ENCODE measurements around the gene TSPO2.

Gene TSPO2

GRCh38 chr6:41046084-41046483 is 3.8 kb downstream of the TSPO2 start:
- no peaks in the 10 kb centered on the region for H3K36me3 ChIP-seq (replicated peaks in 1 of 2; ENCODE audit: control insufficient read depth in 2 of 2, insufficient read depth in 2 of 2, low read length in 2 of 2)
- H3K23ac ChIP-seq (ENCODE audit: low read depth, low read length, poor library complexity): no peak overlapping the region
- H3K79me1 ChIP-seq (ENCODE audit: low read depth, low read length): no peaks in the 10 kb centered on the region
- H3K27ac ChIP-seq (replicated peaks; ENCODE audit: low read length): no peak overlapping the region
- H4K91ac ChIP-seq (ENCODE audit: low read depth, low read length, poor library complexity): no peak overlapping the region
- H2BK15ac ChIP-seq (ENCODE audit: low read length): no peak overlapping the region
- no peak overlapping the region for H3K4ac ChIP-seq (ENCODE audit: low read length)
- H4K8ac ChIP-seq (ENCODE audit: low read depth, low read length): no peak overlapping the region
- H3K14ac ChIP-seq (ENCODE audit: low read length): no peak overlapping the region
- no peak for DNase-seq (ENCODE audit: low spot score)
- no peak overlapping the region for H2AK5ac ChIP-seq (ENCODE audit: low read depth, low read length)
- H3K9ac ChIP-seq (ENCODE audit: low read depth, low read length, poor library complexity): no peak overlapping the region
- no peak overlapping the region for H3K4me3 ChIP-seq (ENCODE audit: low read length in 2 of 2)
- no peak overlapping the region for H2BK5ac ChIP-seq (ENCODE audit: low read length)
- H2BK120ac ChIP-seq (ENCODE audit: low read depth, low read length): no peak overlapping the region
- H3K27me3 ChIP-seq (ENCODE audit: control insufficient read depth in 3 of 3, insufficient read depth in 3 of 3, low read depth in 1 of 3, low read length in 3 of 3): no peaks in the 10 kb centered on the region
- no peak overlapping the region for H3K4me2 ChIP-seq (ENCODE audit: insufficient read depth, low read length, poor library complexity, severe bottlenecking)
- H3K4me1 ChIP-seq (ENCODE audit: control insufficient read depth in 2 of 2, insufficient read depth in 1 of 2, low read depth in 1 of 2, low read length in 2 of 2): peaks cover 0 to 2% of the 10 kb centered on the region in 2 donors
- no peak overlapping the region for H3K18ac ChIP-seq (ENCODE audit: low read length)
- H2BK12ac ChIP-seq (ENCODE audit: low read length): no peak overlapping the region
- no peaks in the 10 kb centered on the region for H3K9me3 ChIP-seq (replicated peaks in 1 of 2; ENCODE audit: control insufficient read depth in 2 of 2, insufficient read depth in 1 of 2, low read depth in 1 of 2, low read length in 2 of 2)
- no CpG with 5 or more reads among the region's 1 CpG for WGBS, 2 donors (ENCODE audit: extremely low coverage in 2 of 2, insufficient read length in 2 of 2, insufficient replicate concordance in 1 of 2)
- H2AFZ ChIP-seq (ENCODE audit: low read length): no peak overlapping the region

- no peak overlapping the region for H2BK5ac ChIP-seq (ENCODE audit: low read length)
- H2BK12ac ChIP-seq (ENCODE audit: low read length): no peak overlapping the region
- H2AK5ac ChIP-seq (ENCODE audit: low read depth, low read length): no peak overlapping the region
- H3K18ac ChIP-seq (ENCODE audit: low read length): no peak overlapping the region
- H4K8ac ChIP-seq (ENCODE audit: low read depth, low read length): no peak overlapping the region
- H2AFZ ChIP-seq (ENCODE audit: low read length): no peak overlapping the region
- no peak overlapping the region for H3K23ac ChIP-seq (ENCODE audit: low read depth, low read length, poor library complexity)
- peaks cover 2 to 4% of the 10 kb centered on the region in 2 donors for H3K4me1 ChIP-seq (ENCODE audit: control insufficient read depth in 2 of 2, insufficient read depth in 1 of 2, low read depth in 1 of 2, low read length in 2 of 2)
- H3K9me3 ChIP-seq (replicated peaks in 1 of 2; ENCODE audit: control insufficient read depth in 2 of 2, insufficient read depth in 1 of 2, low read depth in 1 of 2, low read length in 2 of 2): no peaks in the 10 kb centered on the region
- no peak overlapping the region for H2BK120ac ChIP-seq (ENCODE audit: low read depth, low read length)
- H3K36me3 ChIP-seq (replicated peaks in 1 of 2; ENCODE audit: control insufficient read depth in 2 of 2, insufficient read depth in 2 of 2, low read length in 2 of 2): no peaks in the 10 kb centered on the region
- H3K79me1 ChIP-seq (ENCODE audit: low read depth, low read length): no peaks in the 10 kb centered on the region
- H3K9ac ChIP-seq (ENCODE audit: low read depth, low read length, poor library complexity): no peak overlapping the region
- no peak for DNase-seq (ENCODE audit: low spot score)
- no peaks in the 10 kb centered on the region for H3K27me3 ChIP-seq (ENCODE audit: control insufficient read depth in 3 of 3, insufficient read depth in 3 of 3, low read depth in 1 of 3, low read length in 3 of 3)
- no peak overlapping the region for H3K4me2 ChIP-seq (ENCODE audit: insufficient read depth, low read length, poor library complexity, severe bottlenecking)
- no peak overlapping the region for H3K14ac ChIP-seq (ENCODE audit: low read length)
- H2BK15ac ChIP-seq (ENCODE audit: low read length): no peak overlapping the region
- no CpG with 5 or more reads among the region's 2 CpGs for WGBS, 2 donors (ENCODE audit: extremely low coverage in 2 of 2, insufficient read length in 2 of 2, insufficient replicate concordance in 1 of 2)
- H3K4me3 ChIP-seq (ENCODE audit: low read length in 2 of 2): no peak overlapping the region
- H3K27ac ChIP-seq (replicated peaks; ENCODE audit: low read length): no peak overlapping the region
- no peak overlapping the region for H3K4ac ChIP-seq (ENCODE audit: low read length)
- no peak overlapping the region for H4K91ac ChIP-seq (ENCODE audit: low read depth, low read length, poor library complexity)
Observed at GRCh38 chr6:41047306-41047705, 5.0 kb downstream of the TSPO2 start.

- no peak overlapping the region for H2AFZ ChIP-seq (ENCODE audit: low read length)
- WGBS, 2 donors (ENCODE audit: extremely low coverage in 2 of 2, insufficient read length in 2 of 2, insufficient replicate concordance in 1 of 2): no CpG with 5 or more reads among the region's 9 CpGs
Observed at GRCh38 chr6:41047745-41048732, 5.8 kb downstream of the TSPO2 start.

GRCh38 chr6:41049521-41049920 is 7.3 kb downstream of the TSPO2 start:
- no peak overlapping the region for H3K4ac ChIP-seq (ENCODE audit: low read length)
- no peak overlapping the region for H4K8ac ChIP-seq (ENCODE audit: low read depth, low read length)
- DNase-seq (ENCODE audit: low spot score): no peak
- H2BK5ac ChIP-seq (ENCODE audit: low read length): no peak overlapping the region
- H3K23ac ChIP-seq (ENCODE audit: low read depth, low read length, poor library complexity): no peak overlapping the region
- H3K9ac ChIP-seq (ENCODE audit: low read depth, low read length, poor library complexity): no peak overlapping the region
- H2AFZ ChIP-seq (ENCODE audit: low read length): no peak overlapping the region
- no peaks in the 10 kb centered on the region for H3K79me1 ChIP-seq (ENCODE audit: low read depth, low read length)
- H3K18ac ChIP-seq (ENCODE audit: low read length): no peak overlapping the region
- no CpG with 5 or more reads among the region's 1 CpG for WGBS, 2 donors (ENCODE audit: extremely low coverage in 2 of 2, insufficient read length in 2 of 2, insufficient replicate concordance in 1 of 2)
- peaks cover 4 to 5% of the 10 kb centered on the region in 2 donors for H3K4me1 ChIP-seq (ENCODE audit: control insufficient read depth in 2 of 2, insufficient read depth in 1 of 2, low read depth in 1 of 2, low read length in 2 of 2)
- no peak overlapping the region for H3K27ac ChIP-seq (replicated peaks; ENCODE audit: low read length)
- no peak overlapping the region for H2BK120ac ChIP-seq (ENCODE audit: low read depth, low read length)
- H2BK15ac ChIP-seq (ENCODE audit: low read length): no peak overlapping the region
- H2AK5ac ChIP-seq (ENCODE audit: low read depth, low read length): no peak overlapping the region
- no peak overlapping the region for H2BK12ac ChIP-seq (ENCODE audit: low read length)
- H3K9me3 ChIP-seq (replicated peaks in 1 of 2; ENCODE audit: control insufficient read depth in 2 of 2, insufficient read depth in 1 of 2, low read depth in 1 of 2, low read length in 2 of 2): no peaks in the 10 kb centered on the region
- H3K4me3 ChIP-seq (ENCODE audit: low read length in 2 of 2): no peak overlapping the region
- no peak overlapping the region for H3K4me2 ChIP-seq (ENCODE audit: insufficient read depth, low read length, poor library complexity, severe bottlenecking)
- H4K91ac ChIP-seq (ENCODE audit: low read depth, low read length, poor library complexity): no peak overlapping the region
- no peaks in the 10 kb centered on the region for H3K36me3 ChIP-seq (replicated peaks in 1 of 2; ENCODE audit: control insufficient read depth in 2 of 2, insufficient read depth in 2 of 2, low read length in 2 of 2)
- H3K14ac ChIP-seq (ENCODE audit: low read length): no peak overlapping the region
- H3K27me3 ChIP-seq (ENCODE audit: control insufficient read depth in 3 of 3, insufficient read depth in 3 of 3, low read depth in 1 of 3, low read length in 3 of 3): no peaks in the 10 kb centered on the region

More at GRCh38 chr6:41047745-41048732, 5.8 kb downstream of the TSPO2 start:
- no peak overlapping the region for H3K14ac ChIP-seq (ENCODE audit: low read length)
- H4K8ac ChIP-seq (ENCODE audit: low read depth, low read length): no peak overlapping the region
- no peak overlapping the region for H3K9ac ChIP-seq (ENCODE audit: low read depth, low read length, poor library complexity)
- H2BK12ac ChIP-seq (ENCODE audit: low read length): no peak overlapping the region
- H3K4me2 ChIP-seq (ENCODE audit: insufficient read depth, low read length, poor library complexity, severe bottlenecking): no peak overlapping the region
- no peaks in the 10 kb centered on the region for H3K27me3 ChIP-seq (ENCODE audit: control insufficient read depth in 3 of 3, insufficient read depth in 3 of 3, low read depth in 1 of 3, low read length in 3 of 3)
- no peak overlapping the region for H3K4me3 ChIP-seq (ENCODE audit: low read length in 2 of 2)
- H4K91ac ChIP-seq (ENCODE audit: low read depth, low read length, poor library complexity): no peak overlapping the region
- H2BK120ac ChIP-seq (ENCODE audit: low read depth, low read length): no peak overlapping the region
- H3K79me1 ChIP-seq (ENCODE audit: low read depth, low read length): no peaks in the 10 kb centered on the region
- no peak overlapping the region for H2BK5ac ChIP-seq (ENCODE audit: low read length)
- H3K9me3 ChIP-seq (replicated peaks in 1 of 2; ENCODE audit: control insufficient read depth in 2 of 2, insufficient read depth in 1 of 2, low read depth in 1 of 2, low read length in 2 of 2): no peaks in the 10 kb centered on the region
- H3K36me3 ChIP-seq (replicated peaks in 1 of 2; ENCODE audit: control insufficient read depth in 2 of 2, insufficient read depth in 2 of 2, low read length in 2 of 2): no peaks in the 10 kb centered on the region
- no peak overlapping the region for H2BK15ac ChIP-seq (ENCODE audit: low read length)
- H3K4me1 ChIP-seq (ENCODE audit: control insufficient read depth in 2 of 2, insufficient read depth in 1 of 2, low read depth in 1 of 2, low read length in 2 of 2): peaks cover 2 to 4% of the 10 kb centered on the region in 2 donors
- H3K23ac ChIP-seq (ENCODE audit: low read depth, low read length, poor library complexity): peak overlapping the region; percentile 34
- H3K18ac ChIP-seq (ENCODE audit: low read length): no peak overlapping the region
- DNase-seq (ENCODE audit: low spot score): no peak
- no peak overlapping the region for H3K27ac ChIP-seq (replicated peaks; ENCODE audit: low read length)
- H3K4ac ChIP-seq (ENCODE audit: low read length): no peak overlapping the region
- no peak overlapping the region for H2AK5ac ChIP-seq (ENCODE audit: low read depth, low read length)

All from neuronal stem cell (in vitro differentiated cells).